Kasumi-1 (cell line): ENCODE data around the gene LGALS3BP.
A peak's percentile ranks its signal among the peaks of the same experiment; 100 is the strongest.

Source experiments
- DNase-seq, 2 experiments: peaks; one replicate each; lab custom pipeline; 2025; lab: John Stamatoyannopoulos, UW

LGALS3BP gene

GRCh38 chr17:78937561-78937960 is 42.2 kb downstream of the LGALS3BP start:
- no peak for DNase-seq

DNA sequence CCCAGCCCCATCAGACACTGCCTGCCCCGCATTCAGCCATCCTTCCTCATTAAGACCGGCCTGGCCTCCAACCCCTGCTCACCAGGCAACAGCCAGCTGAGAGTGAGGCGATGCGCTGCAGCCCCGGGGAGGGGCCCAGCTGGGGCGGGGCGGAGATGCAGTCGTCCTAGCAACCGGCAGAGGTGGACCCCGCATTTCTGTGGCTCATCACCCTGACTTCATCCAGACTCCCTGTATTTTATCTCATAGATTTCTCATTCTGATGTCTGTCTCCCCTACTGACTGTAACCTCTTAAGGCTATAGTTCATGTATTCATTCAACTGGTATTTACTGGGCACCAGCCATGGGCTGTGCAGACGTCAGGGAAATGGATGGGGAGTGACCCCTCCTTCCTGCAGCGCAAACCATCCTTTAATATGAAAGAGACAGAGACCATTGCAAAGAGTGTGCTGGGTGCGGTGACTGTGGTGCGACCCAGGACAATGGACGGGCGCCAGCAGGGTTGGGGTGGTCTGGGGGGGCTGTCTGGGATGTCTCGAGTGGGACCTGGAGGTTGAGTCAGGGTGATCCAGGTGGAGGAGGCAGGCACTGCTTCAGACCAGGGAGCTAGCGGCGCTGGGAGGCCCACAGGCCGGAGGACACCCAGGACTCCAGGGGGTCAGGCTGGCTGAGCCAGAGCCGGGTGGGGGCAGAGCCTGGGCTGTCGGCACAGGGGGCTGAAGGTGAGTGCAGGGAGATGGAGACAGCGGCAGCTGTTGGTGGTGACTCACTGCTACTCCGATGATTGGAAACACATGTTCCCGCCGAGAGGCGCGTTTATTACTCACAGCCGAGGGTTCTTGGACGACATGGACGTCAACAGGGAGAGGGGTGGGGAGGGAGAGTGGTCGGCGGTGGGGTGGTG is 44.1 kb downstream of the LGALS3BP start:
- no peak for DNase-seq

- no peak for DNase-seq
These were observed 44.9 kb downstream of the LGALS3BP start for GRCh38 chr17:78934681-78935418.

GRCh38 chr17:78933959-78934568 is 45.7 kb downstream of the LGALS3BP start:
- DNase-seq, result no peak

DNA sequence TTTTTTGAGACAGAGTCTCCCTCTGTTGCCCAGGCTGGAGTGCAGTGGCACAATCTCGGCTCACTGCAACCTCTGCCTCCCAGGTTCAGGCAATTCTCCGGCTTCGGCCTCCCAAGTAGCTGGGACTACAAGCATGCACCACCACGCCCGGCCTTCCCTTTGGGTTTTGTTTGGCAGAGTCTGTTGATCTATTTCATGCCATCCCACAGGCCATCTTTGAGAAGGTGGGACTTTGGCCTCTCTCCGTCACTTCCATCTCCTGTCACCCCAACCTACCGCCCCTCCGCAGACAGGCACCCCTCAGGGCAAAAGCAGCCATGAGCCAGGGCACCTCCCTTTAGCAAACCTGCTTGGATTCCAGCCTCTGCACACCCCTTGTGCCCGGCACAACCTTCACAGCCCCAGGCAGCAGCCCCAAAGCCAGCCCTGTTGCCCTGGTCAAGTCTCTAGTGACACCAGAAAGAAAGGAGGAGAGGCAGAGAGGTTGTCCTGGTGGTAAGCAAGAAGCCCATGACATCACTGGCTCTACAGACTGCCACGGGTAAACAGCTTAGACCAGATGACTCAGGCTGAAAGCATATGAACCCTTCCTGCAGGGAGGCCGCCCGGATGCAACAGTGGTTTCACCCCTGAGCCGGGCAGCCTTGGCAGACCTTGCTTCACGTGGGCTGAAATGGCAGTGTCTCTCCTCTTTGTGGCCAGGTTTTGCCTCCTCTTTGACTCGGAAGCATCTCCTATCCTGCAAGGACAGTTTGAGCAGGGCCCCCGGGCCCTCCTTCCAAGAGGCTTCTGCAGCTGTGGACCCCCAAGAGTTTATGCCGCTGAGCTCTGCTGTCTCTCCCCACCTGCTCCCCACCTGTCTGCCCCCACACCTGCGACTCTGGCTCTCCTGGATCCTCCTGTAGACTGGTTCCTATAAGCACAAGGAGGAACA is 46.4 kb downstream of the LGALS3BP start:
- peak; percentile 20 to 21 for DNase-seq

GRCh38 chr17:78929908-78930775 is 49.6 kb downstream of the LGALS3BP start:
- no peak for DNase-seq

GRCh38 chr17:78925662-78926555 is 53.8 kb downstream of the LGALS3BP start:
- peak; percentile 45 to 49 for DNase-seq

GRCh38 chr17:78925234-78925633 is 54.5 kb downstream of the LGALS3BP start, which contains the start of gene TIMP2:
TIMP2 (minus strand) TSS chr17:78925387; CDS start chr17:78925088, 299 bp downstream.
- DNase-seq, result peak; percentile 85 to 91

DNA sequence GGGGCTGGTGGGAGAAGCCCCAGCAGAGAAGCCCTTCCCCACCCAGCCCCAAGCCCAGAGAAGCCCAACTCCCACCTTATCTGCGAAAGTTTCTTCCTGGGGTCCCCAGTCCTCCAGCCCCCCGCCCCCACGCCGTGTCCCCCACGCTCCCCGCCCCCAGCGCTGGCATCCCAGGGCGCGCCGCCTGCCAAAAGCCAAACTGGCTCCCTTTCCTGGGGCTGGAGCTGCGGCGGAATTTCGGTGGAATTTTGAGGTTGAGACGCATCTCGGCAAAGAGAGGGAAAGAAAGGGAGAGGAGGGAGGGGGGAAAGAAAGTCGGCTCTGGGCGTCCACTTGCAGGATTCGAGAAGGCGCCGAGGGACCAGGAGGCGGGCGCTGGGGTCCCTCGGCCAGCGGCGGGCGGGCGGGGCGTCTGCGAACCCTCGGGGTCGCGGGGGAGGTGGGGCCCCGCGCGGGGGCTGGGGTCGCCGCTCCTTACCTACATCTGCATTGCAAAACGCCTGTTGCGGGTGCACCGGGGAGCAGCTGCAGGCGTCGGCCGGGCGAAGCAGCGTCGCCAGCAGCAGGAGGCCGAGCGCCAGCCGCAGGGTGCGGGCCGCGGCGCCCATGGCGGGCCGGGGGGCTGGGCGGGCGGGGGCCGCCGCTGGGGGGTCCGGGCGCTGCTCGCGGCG is 55.1 kb downstream of the LGALS3BP start:
- peak; percentile 21 to 29 for DNase-seq

- peak; percentile 50 to 63 for DNase-seq
These were observed 55.9 kb downstream of the LGALS3BP start for GRCh38 chr17:78923660-78924453.

DNA sequence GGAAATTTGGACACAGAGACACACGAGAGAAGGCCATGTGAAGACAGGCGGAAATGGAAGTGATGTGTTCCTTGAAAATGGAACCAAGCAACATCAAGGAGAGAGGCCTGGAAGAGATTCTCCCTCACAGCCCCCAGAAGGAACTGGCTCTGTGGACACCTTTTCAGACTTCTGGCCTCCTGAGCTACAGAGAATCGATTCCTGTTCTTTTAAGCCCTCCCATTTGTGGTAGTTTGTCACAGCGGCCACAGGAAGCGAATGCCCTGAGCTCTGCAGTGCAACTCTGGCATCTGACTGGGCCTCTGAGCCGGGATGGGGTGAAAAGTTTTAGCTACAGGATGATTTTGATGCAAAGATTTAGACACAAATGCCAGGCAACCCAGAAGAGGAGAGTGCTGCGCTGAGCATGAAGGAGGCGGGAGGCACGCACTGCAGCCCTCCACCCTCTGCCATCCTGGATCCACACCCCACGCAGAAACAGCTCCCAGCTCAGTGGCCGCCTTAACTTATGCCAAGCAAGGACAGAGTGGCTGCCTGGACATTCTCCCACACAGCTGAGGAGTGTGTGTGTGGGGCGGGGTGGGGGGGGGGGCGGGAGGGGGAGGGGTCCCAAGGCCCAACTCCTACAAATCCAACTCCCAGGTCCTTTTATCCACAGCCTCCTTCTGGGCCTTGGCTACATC is 56.8 kb downstream of the LGALS3BP start:
- DNase-seq, result peak; percentile 24 to 38

DNA sequence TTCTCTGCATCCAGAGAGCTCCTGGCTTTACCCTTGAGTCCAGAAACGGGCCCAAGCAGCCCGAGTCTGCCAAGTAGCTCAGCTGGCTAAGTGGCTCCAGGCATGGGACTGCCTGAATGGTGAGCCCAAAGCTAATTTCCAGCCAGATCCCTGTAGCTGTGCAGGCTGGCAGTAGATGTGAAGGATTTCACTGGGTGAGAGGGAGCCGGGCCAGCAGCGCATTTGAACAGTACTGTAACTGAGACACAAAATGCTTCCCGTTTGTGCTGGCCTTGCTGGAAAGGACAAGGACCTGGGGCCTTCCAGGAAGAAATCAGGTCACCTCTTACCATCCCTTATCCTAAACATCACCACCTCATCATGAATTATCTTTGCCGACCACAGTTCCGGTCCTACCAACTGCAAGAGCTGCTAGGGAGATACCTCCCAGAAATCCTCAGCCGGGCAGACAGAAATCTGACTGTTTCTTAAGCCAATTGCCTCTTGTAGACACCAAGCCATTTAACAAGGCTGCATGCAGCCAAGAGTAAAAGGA is 58.2 kb downstream of the LGALS3BP start:
- DNase-seq, result no peak
